ENCODE measurements around the gene DR1. TPM values are rescaled to one million over a fixed set of nuclear protein-coding genes. Genes with fewer than 3 reads are reported as not detected.
"Not testable (repeated sequence)": the region's sequence is repeated elsewhere in the genome, so short reads cannot be mapped to it uniquely, and the experiment has no call there.

Gene DR1
- polyA plus RNA-seq, 3 donors from 2014 or later = 48.0 to 87.9 (median 80.5) TPM

DNA sequence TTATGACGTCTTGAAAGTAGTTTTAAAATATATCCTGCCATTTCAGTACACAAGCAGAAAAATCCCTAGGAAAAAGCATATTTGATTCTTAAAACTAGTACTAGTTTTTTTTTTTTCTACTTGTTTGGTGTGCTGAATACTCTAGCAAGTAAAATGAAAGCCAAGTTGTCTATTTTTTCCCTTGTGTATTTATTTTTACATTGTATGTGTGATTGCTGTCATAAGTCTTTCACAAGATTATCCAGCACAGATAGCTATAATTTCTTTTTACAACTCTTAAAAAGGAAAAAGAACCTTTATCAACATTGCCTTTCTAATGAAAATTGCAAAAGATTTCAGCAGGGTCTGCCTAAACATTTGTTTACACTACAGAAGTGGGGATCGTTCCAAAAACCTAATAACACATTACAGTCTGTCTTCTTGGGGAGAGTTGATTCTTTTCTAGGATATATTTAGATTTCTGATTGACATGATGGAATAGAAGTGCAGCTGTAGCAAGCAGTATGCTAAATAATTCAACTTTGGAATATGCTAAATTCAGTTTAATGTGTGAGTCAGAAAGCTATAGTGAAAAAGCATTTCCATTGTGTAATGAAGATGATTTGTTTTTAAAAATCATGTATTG lies 2.5 kb downstream of the DR1 start:
- Mint-ChIP-seq H3K27me3 (ENCODE audit: low read depth in 3 of 3) (peaks cover 9 to 21% (median 14%) of the 10 kb centered on the region in 3 donors), H3K36me3 (peaks cover 0 to 6% (median 4%) of the 10 kb centered on the region in 3 donors), H3K9me3 (no peaks in the 10 kb centered on the region), H3K4me1 (peaks cover 64 to 76% of the 10 kb centered on the region in 2 donors), H3K27ac (peak overlapping the region; percentile 1 to 96 (median 46)), H3K4me3 (peak overlapping the region; percentile 92 to 100 (median 99))
- no peak for DNase-seq

DNA sequence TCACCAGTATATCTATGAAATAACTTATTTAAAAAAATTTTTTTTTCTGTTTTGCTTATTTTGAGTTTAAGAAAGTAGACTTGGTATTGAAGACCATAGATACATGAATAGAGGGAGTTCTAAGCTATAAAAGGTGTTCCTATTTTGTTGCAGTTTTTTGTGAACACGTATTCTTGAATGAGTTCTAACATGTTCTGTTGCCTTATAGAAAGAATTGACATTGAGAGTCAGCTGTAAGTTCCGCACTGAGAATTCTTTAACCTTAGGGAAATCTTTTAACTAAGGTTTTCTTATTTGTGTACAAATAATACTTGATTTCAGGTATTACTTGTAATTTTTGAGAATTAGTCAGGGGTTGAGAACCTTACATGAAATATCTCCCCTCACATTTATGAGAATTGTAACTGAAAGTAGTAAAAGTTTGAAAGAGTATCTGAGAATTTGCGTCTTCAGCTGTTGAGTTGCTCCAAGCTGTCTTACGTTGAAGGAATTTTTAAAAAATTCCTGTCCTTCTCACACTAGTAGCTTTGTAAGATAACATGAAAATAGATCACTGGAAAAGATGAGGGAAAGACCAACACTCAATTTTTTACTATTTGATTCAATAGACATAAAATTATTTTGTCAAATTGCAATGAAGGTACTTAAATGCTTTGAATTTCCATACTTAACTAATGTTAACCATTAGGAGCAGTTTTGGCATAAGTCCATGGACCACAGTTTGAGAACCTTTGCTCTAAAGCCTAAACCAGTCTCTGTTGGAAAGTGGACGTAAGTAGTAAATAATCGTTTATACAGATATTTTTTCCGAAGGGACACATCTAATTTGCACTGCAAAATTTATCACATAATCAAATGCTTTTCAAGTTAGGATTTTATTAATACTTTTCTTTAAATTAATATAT lies 3.8 kb downstream of the DR1 start:
- Mint-ChIP-seq H3K36me3 (peaks cover 0 to 7% (median 4%) of the 10 kb centered on the region in 3 donors), H3K27me3 (ENCODE audit: low read depth in 3 of 3) (peaks cover 9 to 21% (median 14%) of the 10 kb centered on the region in 3 donors), H3K4me3 (peak overlapping the region; percentile 92 to 100 (median 99)), H3K9me3 (no peaks in the 10 kb centered on the region), H3K27ac (peak overlapping the region; percentile 54 to 96 (median 74)), H3K4me1 (peaks cover 70 to 88% of the 10 kb centered on the region in 2 donors)
- no peak for DNase-seq

DNA sequence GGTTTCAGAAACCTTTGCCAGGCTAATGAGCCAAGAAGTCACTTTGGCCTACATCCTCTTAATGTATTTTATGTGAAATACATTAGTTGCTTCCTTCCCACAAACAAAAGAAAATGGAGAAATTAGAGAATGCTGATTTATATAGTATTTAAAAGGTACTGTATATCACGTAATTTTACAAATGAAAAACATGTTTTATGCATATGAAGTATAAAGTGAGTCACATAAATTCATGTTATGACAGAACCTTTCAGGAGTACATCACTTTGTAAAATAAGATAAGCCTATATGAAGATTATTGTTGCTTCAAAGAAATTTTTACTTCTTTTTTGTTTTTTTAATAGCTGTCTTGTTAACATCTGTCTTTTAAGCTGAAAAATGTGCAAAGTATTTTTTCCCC lies 4.6 kb downstream of the DR1 start:
- Mint-ChIP-seq H3K27ac (peak overlapping the region in 2 of 6 donors; percentile 7 to 8), H3K36me3 (peaks cover 4 to 12% (median 6%) of the 10 kb centered on the region in 3 donors), H3K9me3 (no peaks in the 10 kb centered on the region), H3K4me1 (peaks cover 69 to 91% of the 10 kb centered on the region in 2 donors), H3K4me3 (peak overlapping the region; percentile 36 to 74 (median 52)), H3K27me3 (ENCODE audit: low read depth in 3 of 3) (peaks cover 6 to 16% (median 12%) of the 10 kb centered on the region in 3 donors)
- DNase-seq = no peak

DNA sequence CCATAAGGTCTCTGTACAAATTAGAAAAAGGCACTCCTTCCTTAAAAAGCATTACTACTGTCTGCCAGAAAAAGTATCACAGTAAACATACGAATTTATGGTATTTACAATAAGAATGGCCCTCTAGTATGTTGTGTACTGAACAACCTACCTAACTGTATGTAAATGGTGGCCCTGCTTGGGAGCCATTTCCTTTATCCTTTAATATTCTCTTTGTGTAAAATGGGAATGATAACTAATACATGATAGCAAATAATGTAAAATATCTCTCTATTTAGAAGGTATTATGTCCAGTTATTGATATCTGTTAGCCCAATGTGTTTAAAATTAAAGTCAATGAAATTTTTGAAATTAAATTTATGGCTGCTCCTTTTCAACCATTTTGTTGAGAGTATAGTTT lies 5.2 kb downstream of the DR1 start:
- Mint-ChIP-seq H3K27ac (no peak overlapping the region), H3K4me1 (peaks cover 69 to 95% of the 10 kb centered on the region in 2 donors), H3K9me3 (no peaks in the 10 kb centered on the region), H3K27me3 (ENCODE audit: low read depth in 3 of 3) (peaks cover under 1 to 10% (median 7%) of the 10 kb centered on the region in 3 donors), H3K4me3 (peak overlapping the region in 2 of 5 donors; percentile 7 to 74), H3K36me3 (peaks cover 8 to 17% (median 10%) of the 10 kb centered on the region in 3 donors)
- no peak for DNase-seq

DNA sequence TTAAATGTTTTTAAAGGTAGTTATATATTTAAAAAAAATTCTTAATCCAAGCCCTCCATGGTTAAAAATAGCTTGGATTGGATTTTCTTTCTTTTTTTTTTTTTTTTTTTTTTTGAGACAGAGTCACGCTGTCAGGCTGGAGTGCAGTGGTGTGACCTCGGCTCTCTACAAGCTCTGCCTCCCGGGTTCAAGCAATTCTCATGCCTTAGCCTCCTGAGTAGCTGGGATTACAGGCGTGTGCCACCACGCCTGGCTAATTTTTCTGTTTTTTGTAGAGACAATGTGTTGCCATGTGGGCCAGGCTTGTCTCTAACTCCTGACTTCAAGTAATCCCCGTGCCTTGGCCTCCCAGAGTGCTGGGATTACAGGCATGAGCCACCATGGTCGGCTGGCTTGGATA lies 5.6 kb downstream of the DR1 start:
- Mint-ChIP-seq H3K4me1 (peaks cover 69 to 94% of the 10 kb centered on the region in 2 donors), H3K4me3 (peak overlapping the region in 1 of 5 donors; percentile 27), H3K36me3 (peaks cover 8 to 17% (median 10%) of the 10 kb centered on the region in 3 donors)
- H3K27ac Mint-ChIP-seq; DNase-seq; H3K9me3 Mint-ChIP-seq; H3K27me3 Mint-ChIP-seq (ENCODE audit: low read depth in 3 of 3): not testable (repeated sequence)

DNA sequence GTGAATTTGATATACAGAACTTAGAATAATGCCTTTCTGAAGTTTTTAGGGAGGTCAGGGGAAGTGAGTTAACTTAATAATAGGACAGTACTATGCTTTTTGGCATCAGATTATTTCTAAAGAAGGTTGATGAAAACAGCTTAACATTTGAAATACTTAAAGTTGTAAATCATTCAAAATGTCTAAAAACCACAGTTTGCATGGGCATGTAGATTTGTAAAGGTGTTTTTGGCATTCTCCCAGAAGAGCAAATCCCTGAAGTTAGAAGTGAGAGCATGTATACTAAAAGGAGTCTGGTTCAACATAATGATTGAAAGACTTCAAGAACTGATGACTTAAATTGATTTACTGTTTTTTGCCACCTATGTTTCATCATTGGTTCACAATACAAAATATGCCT lies 6.7 kb downstream of the DR1 start:
- Mint-ChIP-seq H3K36me3 (peaks cover 8 to 20% (median 10%) of the 10 kb centered on the region in 3 donors), H3K27me3 (ENCODE audit: low read depth in 3 of 3) (peaks cover 0 to under 1% (median 0%) of the 10 kb centered on the region in 3 donors), H3K4me3 (peak overlapping the region in 2 of 5 donors; percentile 52 to 74), H3K27ac (peak overlapping the region in 3 of 6 donors; percentile 57 to 81 (median 75)), H3K9me3 (no peaks in the 10 kb centered on the region), H3K4me1 (peaks cover 61 to 90% of the 10 kb centered on the region in 2 donors)
- no peak for DNase-seq

DNA sequence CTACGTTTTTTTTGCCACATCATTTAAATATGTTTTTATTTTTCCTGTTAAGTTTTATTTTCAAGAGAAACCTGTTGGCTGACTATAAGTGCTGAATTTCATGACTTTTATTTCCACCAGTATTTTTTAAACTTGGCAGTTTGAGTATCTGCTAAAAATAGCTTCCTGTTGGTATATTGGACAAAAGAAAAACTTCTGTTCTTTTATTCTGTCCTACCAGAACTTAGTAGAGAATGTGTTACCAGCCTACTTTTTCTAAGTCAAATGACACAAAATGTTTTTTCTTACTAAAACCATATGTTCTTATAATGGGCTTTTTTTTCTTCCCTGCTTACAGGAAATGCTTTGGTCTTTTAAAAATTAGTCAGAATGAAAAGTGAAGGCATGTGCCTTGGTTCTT lies 7.6 kb downstream of the DR1 start:
- DNase-seq = no peak
- Mint-ChIP-seq H3K4me3 (peak overlapping the region in 1 of 5 donors; percentile 20), H3K27ac (peak overlapping the region in 1 of 6 donors; percentile 29), H3K27me3 (ENCODE audit: low read depth in 3 of 3) (no peaks in the 10 kb centered on the region), H3K9me3 (no peaks in the 10 kb centered on the region), H3K36me3 (peaks cover 8 to 27% (median 16%) of the 10 kb centered on the region in 3 donors), H3K4me1 (peaks cover 59 to 90% of the 10 kb centered on the region in 2 donors)

DNA sequence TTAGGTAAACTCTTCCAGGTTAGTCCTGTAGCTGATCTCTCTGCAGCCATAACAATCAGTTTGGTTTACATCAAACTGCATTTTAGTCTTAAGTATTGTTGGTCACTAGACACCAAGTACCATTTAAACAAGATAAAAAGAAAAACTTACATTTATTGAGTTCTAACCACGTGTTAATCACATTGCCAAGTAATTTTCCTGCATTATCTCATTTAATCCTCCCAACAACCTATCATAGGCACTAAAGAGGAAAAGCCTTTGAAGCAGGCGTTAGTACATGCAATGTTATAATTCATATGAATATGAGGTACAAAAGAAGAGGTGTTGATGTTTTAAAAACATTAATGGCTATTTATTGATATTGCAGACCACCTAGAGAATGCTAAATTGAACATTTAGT lies 9.0 kb downstream of the DR1 start:
- no peak overlapping the region for H3K4me3 Mint-ChIP-seq
- no peaks in the 10 kb centered on the region for H3K9me3 Mint-ChIP-seq
- H3K27me3 Mint-ChIP-seq (ENCODE audit: low read depth in 3 of 3) = no peaks in the 10 kb centered on the region
- H3K36me3 Mint-ChIP-seq = peaks cover 12 to 32% (median 22%) of the 10 kb centered on the region in 3 donors
- no peak overlapping the region for H3K27ac Mint-ChIP-seq
- peaks cover 60 to 90% of the 10 kb centered on the region in 2 donors for H3K4me1 Mint-ChIP-seq
- no peak for DNase-seq

DNA sequence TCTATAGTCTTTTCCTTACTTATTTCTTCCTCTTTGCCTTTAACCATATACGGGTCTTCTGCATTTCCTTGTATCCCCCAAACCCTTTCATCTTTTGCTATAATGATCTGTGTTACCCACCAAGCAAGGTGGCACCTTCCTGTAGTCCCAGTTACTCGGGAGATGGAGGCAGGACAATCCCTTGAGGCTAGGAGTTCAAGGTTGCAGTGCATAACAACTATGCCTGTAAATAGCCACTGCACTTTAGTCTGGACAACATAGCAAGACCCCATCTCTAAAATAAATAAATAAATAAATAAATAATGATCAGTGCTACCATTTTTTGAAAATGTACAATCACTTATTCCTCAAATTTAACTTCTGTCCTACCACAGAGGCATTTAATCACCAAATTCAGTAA lies 11.5 kb downstream of the DR1 start:
- peaks cover 11 to 30% (median 22%) of the 10 kb centered on the region in 3 donors for H3K36me3 Mint-ChIP-seq
- peak overlapping the region in 2 of 6 donors; percentile 25 to 26 for H3K27ac Mint-ChIP-seq
- H3K9me3 Mint-ChIP-seq = no peaks in the 10 kb centered on the region
- H3K4me3 Mint-ChIP-seq = no peak overlapping the region
- no peaks in the 10 kb centered on the region for H3K27me3 Mint-ChIP-seq (ENCODE audit: low read depth in 3 of 3)
- H3K4me1 Mint-ChIP-seq = peaks cover 62 to 91% of the 10 kb centered on the region in 2 donors
- no peak for DNase-seq

DNA sequence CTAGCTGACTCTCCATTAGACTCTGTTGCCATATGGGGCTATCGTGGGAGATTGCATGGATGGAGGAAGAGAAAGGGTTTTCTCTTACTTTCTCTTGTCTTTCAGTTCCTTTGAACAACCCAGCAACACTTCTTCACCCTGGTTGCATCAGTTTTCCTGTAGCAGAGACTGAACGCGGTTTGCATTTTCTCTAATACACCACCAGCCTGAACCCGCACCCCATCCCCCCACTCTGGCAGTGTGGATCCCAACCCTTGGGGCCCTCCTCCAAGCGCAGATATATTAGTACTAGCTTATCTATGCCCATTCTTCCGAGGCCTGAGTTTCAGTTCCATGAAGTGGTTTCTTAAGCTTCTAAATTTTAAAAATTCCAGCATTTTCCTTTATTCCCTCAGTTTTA lies 12.6 kb downstream of the DR1 start:
- Mint-ChIP-seq H3K27me3 (ENCODE audit: low read depth in 3 of 3) (no peaks in the 10 kb centered on the region), H3K4me1 (peaks cover 57 to 91% of the 10 kb centered on the region in 2 donors), H3K27ac (peak overlapping the region in 3 of 6 donors; percentile 4 to 43 (median 41)), H3K4me3 (no peak overlapping the region), H3K36me3 (peaks cover 12 to 38% (median 27%) of the 10 kb centered on the region in 3 donors), H3K9me3 (no peaks in the 10 kb centered on the region)
- DNase-seq = no peak

DNA sequence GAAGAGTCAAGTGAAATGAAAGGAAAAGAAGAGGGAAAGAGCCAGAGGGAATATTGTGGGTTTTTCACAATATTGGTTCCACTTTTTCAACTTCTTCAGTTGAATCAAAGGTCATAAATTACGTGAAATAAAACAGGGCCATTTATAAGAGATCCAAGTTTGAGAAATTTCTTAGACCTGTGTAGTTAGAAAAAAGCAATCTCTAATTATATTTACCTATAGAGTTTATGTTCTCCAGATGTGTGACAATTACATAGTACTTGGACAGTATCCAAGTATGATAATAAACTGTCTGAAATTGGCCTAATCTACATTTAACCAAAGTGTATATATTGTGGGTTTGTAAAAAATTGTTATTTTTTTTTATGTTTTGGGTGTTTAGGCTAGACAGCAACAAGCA lies 14.4 kb downstream of the DR1 start:
- Mint-ChIP-seq H3K27ac (peak overlapping the region in 5 of 6 donors; percentile 29 to 61 (median 37)), H3K4me3 (peak overlapping the region in 2 of 5 donors; percentile 17 to 29), H3K9me3 (no peaks in the 10 kb centered on the region), H3K36me3 (peaks cover 17 to 41% (median 31%) of the 10 kb centered on the region in 3 donors), H3K4me1 (peaks cover 52 to 85% of the 10 kb centered on the region in 2 donors), H3K27me3 (ENCODE audit: low read depth in 3 of 3) (no peaks in the 10 kb centered on the region)
- DNase-seq = no peak

DNA sequence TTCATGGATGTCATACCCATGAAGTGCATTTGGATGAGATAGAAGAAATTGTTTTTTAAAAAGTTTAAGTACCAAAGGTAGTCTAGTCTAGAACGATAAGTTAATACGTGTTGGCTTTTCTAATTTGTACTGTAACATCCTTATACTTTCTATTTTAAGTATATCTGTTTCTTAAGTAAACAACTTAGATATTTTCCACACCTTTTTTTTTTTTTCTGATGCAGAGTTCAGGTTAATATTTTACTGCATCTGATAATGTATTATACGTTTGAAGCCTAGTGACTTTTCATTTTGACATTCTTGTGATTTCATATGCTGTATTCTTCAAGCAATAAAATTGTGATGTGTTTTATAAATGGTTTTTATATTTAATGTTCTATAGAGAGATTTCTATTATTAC lies 16.5 kb downstream of the DR1 start:
- H3K4me3 Mint-ChIP-seq = no peak overlapping the region
- no peak for DNase-seq
- H3K27ac Mint-ChIP-seq = peak overlapping the region in 1 of 6 donors; percentile 48
- H3K27me3 Mint-ChIP-seq (ENCODE audit: low read depth in 3 of 3) = no peaks in the 10 kb centered on the region
- peaks cover 13 to 36% (median 25%) of the 10 kb centered on the region in 3 donors for H3K36me3 Mint-ChIP-seq
- H3K4me1 Mint-ChIP-seq = peaks cover 47 to 79% of the 10 kb centered on the region in 2 donors
- H3K9me3 Mint-ChIP-seq = no peaks in the 10 kb centered on the region

DNA sequence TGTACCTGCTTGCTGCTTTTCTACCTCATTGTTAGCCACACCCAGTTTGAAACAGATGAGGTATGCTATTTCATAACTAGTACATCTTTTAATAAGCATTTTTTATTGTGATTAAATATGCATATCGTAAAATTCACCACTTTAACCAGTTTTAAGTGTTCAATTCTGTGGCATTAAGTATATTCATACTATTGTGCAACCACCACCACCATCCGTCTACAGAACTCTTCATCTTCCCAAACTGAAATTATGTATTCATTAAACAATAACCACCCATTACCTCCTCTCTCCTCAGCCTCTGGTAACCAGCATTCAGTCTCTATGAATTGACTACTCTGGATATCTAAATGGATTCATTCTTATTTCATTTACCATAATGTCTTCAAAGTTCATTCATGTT lies 20.1 kb downstream of the DR1 start:
- Mint-ChIP-seq H3K4me3 (no peak overlapping the region), H3K27ac (peak overlapping the region in 1 of 6 donors; percentile 13), H3K9me3 (no peaks in the 10 kb centered on the region), H3K36me3 (peaks cover 11 to 22% (median 13%) of the 10 kb centered on the region in 3 donors), H3K27me3 (ENCODE audit: low read depth in 3 of 3) (no peaks in the 10 kb centered on the region), H3K4me1 (peaks cover 17 to 49% of the 10 kb centered on the region in 2 donors)
- no peak for DNase-seq

DNA sequence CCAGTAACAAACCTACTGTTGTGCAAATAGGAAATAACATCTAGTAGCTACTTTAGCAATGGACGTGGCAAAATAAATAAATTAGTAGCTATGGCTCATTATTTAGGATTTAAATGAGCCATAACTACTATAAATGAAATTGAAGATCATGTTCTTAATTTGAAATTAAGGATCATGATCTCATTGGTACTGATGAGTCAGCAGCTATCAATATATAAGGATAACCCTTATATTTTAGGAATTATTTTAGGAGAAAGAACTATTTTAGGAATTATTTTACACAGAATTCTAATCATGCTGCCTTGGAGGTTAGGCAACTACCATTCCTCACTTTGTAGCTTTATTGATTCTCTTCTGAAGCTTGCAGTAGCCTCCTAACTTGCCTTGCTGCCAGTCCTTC lies 24.0 kb downstream of the DR1 start:
- no peaks in the 10 kb centered on the region for H3K27me3 Mint-ChIP-seq (ENCODE audit: low read depth in 3 of 3)
- H3K27ac Mint-ChIP-seq = no peak overlapping the region

More for the DNA sequence above, 24.0 kb downstream of the DR1 start:
- Mint-ChIP-seq H3K4me1 (peaks cover 2 to 12% of the 10 kb centered on the region in 2 donors), H3K9me3 (no peaks in the 10 kb centered on the region), H3K36me3 (peaks cover 7 to 16% (median 15%) of the 10 kb centered on the region in 3 donors), H3K4me3 (no peak overlapping the region)
- no peak for DNase-seq
